OCI-LY7 (cell line): ENCODE data around the gene LRRC40.

ENCODE experiments used
- EZH2phosphoT487 ChIP-seq: fragments of 200-600 bp; sonication (generic); IDR thresholded peaks from 2 replicates; pipeline ENCODE4 v1.6.1; 2018; ENCODE audit warnings: low read depth, borderline replicate concordance, mild to moderate bottlenecking, mixed run types, antibody characterized with exemption, low read length, moderate library complexity, mixed read lengths
- TF ChIP-seq, protein P1 (sequence below): fragments of 200-600 bp; sonication (generic); conservative IDR thresholded peaks from 2 replicates; pipeline ENCODE4 v1.5.1; 2014; ENCODE audit warnings: mild to moderate bottlenecking, antibody characterized with exemption, low read length, moderate library complexity, mixed read lengths

- TF ChIP-seq, protein P1, sequence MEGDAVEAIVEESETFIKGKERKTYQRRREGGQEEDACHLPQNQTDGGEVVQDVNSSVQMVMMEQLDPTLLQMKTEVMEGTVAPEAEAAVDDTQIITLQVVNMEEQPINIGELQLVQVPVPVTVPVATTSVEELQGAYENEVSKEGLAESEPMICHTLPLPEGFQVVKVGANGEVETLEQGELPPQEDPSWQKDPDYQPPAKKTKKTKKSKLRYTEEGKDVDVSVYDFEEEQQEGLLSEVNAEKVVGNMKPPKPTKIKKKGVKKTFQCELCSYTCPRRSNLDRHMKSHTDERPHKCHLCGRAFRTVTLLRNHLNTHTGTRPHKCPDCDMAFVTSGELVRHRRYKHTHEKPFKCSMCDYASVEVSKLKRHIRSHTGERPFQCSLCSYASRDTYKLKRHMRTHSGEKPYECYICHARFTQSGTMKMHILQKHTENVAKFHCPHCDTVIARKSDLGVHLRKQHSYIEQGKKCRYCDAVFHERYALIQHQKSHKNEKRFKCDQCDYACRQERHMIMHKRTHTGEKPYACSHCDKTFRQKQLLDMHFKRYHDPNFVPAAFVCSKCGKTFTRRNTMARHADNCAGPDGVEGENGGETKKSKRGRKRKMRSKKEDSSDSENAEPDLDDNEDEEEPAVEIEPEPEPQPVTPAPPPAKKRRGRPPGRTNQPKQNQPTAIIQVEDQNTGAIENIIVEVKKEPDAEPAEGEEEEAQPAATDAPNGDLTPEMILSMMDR = no peak
- TF ChIP-seq EZH2phosphoT487 = no peak
Measured at GRCh38 chr1:70146488-70146887, 58.9 kb downstream of the LRRC40 start.
